ENCODE data around the gene NXN. TPM values are rescaled to one million over a fixed set of nuclear protein-coding genes. Genes with fewer than 3 reads are reported as not detected.
"Not testable (repeated sequence)": the region's sequence is repeated elsewhere in the genome, so short reads cannot be mapped to it uniquely, and the experiment has no call there.

Gene NXN
- total RNA-seq, 1 donor from 2014 or later, result 76.4 TPM

DNA sequence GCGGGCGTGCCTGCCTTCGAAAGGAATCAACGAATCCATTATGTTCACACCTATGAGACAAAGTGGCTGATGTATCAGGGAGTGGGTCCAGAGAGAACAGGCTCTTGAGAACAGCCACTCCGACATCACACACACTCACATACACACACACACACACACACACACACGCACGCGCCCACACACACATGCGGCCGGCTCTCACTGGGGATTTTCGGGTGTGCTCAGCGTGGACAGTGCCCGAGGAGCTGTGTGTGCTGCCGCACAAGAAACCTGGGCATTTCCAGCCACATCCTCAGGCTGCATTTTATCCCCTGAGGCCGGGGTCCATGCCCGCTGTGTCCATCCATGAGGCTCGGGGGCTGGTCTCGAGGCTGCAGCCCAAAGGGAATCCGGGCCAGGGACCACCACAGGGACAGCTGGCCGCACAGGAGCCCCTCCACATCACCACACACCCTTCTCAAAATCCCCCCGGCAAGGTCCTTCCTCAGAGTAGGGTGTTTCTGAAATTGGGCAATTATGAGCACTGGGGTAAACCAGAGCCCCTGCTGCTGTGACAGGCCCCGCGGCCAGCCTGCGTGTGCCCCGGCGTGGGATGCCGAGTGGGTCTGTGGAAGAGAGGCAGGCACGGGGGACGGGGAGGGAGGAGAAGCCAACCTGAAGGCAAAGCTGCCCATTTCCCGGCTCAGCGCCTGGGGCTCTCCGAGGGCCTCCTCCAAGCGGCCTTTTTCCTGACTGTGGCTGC lies 172.6 kb downstream of the NXN start:
- Mint-ChIP-seq H3K27ac (ENCODE audit: unreplicated experiment) (peak overlapping the region; percentile 78), H3K36me3 (ENCODE audit: low read depth) (peaks cover 12% of the 10 kb centered on the region), H3K4me1 (peaks cover 38% of the 10 kb centered on the region), H3K27me3 (ENCODE audit: low read depth) (no peaks in the 10 kb centered on the region), H3K9me3 (no peaks in the 10 kb centered on the region), H3K4me3 (no peak overlapping the region)
- TF ChIP-seq, protein P1, sequence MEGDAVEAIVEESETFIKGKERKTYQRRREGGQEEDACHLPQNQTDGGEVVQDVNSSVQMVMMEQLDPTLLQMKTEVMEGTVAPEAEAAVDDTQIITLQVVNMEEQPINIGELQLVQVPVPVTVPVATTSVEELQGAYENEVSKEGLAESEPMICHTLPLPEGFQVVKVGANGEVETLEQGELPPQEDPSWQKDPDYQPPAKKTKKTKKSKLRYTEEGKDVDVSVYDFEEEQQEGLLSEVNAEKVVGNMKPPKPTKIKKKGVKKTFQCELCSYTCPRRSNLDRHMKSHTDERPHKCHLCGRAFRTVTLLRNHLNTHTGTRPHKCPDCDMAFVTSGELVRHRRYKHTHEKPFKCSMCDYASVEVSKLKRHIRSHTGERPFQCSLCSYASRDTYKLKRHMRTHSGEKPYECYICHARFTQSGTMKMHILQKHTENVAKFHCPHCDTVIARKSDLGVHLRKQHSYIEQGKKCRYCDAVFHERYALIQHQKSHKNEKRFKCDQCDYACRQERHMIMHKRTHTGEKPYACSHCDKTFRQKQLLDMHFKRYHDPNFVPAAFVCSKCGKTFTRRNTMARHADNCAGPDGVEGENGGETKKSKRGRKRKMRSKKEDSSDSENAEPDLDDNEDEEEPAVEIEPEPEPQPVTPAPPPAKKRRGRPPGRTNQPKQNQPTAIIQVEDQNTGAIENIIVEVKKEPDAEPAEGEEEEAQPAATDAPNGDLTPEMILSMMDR (conservative IDR thresholded peaks at IDR 0.05), result no peak
- no peak for DNase-seq (ENCODE audit: low read depth, low spot score)

DNA sequence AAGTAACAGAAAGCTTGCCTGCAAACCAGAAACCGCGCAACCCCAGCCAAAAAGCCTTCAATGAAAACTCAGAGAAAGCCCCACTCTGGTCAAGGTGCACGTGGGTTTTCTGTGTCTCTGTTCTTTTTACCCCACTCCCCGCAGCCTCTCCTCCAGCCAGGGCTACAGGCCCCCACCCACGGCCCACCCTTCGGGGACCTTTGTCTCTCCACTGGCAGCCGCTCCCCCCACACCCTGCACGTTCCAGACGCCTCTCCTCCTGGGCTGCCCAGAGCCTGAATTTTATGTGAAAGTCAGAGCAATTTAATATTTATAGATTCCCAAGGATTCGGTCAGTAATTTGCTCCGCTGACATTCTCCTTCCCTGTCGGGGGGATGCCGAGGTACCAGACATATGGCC lies 173.2 kb downstream of the NXN start:
- Mint-ChIP-seq H3K9me3 (no peaks in the 10 kb centered on the region), H3K27ac (ENCODE audit: unreplicated experiment) (no peak overlapping the region), H3K36me3 (ENCODE audit: low read depth) (peaks cover 12% of the 10 kb centered on the region), H3K4me1 (peaks cover 38% of the 10 kb centered on the region), H3K27me3 (ENCODE audit: low read depth) (no peaks in the 10 kb centered on the region), H3K4me3 (no peak overlapping the region)
- no peak for DNase-seq (ENCODE audit: low read depth, low spot score)
- TF ChIP-seq, protein P1 (conservative IDR thresholded peaks at IDR 0.05), result no peak

DNA sequence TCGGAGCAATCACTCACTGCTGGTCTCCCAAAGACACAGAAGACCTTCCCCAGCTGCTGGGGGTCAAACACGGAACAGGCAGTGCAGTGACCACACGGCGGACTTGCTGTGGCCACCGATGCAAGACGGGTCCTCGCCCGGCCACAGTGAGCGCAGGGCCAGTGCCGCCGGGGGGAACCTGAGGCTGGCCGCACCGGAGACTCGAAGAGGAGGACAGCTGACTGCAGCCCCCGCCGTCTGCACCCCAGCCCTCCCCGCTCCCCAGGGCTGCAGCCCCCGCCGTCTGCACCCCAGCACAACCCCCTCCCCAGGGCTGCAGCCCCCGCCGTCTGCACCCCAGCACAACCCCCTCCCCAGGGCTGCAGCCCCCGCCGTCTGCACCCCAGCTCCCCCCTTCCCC lies 173.7 kb downstream of the NXN start:
- H3K4me1 Mint-ChIP-seq, result peaks cover 34% of the 10 kb centered on the region
- not testable (repeated sequence) for H3K4me3 Mint-ChIP-seq; DNase-seq (ENCODE audit: low read depth, low spot score); H3K27me3 Mint-ChIP-seq (ENCODE audit: low read depth); H3K9me3 Mint-ChIP-seq; H3K27ac Mint-ChIP-seq (ENCODE audit: unreplicated experiment)
- peaks cover 12% of the 10 kb centered on the region for H3K36me3 Mint-ChIP-seq (ENCODE audit: low read depth)

DNA sequence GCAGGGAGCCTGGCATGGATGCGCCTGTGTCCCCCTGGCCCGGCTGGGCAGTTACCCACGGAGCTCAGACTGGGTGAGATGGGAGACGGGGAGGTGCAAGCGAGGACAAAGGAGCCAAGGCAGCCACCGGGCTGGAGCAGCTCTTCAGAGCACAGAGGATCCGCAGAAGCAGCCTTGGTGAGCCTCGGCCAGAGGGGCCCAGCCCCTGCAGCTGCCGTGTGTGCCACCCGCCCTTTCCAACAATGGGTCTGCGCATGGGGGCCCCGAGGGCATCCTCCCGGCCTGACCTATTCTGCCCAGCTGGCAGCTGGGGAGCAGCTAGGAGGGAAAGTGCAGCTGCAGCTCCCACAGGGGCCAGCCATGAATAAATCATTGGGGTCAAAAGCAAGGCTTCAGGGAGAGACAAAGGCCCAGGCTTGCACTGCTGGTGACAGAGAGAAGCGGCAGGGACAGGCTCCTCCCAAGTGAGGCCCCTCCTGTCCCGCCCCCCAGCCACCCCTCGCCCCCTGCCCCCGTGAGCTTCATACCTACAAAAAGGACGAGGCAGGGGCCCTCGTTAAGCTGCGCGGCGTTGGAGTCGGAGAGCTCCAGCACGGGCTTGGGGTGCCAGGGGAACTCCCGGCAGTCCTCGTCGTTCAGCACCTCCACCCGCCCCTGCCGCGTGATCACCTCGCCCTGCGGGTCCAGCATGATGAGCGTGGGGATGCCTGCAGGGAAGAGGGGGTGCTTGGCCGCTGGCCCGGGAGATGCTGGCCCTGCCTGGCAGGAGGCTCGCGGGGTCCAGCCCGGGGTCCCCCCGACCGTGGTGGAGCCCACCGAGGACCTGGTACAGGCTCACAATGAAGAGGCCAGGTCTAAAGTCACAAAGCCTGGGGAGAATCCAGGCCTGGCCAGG lies 174.8 kb downstream of the NXN start:
- TF ChIP-seq, protein P1 (conservative IDR thresholded peaks at IDR 0.05), result no peak
- peaks cover 10% of the 10 kb centered on the region for H3K36me3 Mint-ChIP-seq (ENCODE audit: low read depth)
- peak; percentile 69 for DNase-seq (ENCODE audit: low read depth, low spot score)

DNA sequence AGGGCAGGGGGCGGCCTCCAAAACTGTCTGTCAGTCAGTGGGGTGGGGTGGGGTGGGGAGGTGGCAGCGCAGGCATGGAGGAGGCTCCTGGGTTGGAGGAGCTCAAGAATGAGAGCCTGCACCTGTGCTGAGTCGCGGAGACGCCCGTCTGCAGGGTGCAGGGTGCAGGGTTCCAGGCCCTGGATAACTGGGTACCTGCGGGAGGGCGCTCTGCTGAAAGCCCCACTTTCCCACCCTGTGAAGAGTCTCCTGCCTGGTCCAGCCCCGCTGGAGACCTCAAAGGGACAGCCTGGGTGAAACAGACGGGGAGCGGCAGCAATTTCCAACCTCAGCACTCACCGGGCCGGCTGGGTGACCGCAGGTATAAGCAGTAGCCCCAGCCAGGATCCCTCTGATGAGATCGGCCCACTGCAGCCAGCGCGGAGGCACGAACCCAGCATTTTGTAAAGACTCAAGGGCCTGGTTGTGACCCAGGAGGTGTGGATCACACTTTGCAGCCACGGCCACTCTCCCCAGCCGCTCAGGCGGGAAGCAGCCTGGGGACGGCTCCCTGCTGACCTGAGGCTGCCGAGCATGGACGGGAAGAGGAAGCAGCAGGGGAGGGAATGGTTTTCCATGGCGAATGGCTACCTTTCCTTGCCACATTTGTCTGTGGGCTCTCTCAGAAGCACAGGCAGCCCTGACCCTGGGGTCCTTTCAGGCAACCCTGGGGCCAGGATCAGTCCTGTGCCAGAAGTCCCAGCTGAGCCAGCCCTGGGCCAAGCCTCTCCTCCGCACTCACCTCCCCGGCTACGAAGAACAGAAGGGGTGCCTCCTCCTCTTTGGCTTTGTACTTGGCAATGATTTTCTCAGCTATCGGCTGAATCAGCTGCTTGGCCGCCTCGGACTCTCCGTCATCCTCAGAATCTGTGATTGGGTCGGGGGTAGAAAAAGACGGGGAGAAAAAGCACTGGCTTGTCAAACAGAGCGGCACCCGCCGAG lies 176.4 kb downstream of the NXN start:
- Mint-ChIP-seq H3K27me3 (ENCODE audit: low read depth) (no peaks in the 10 kb centered on the region), H3K27ac (ENCODE audit: unreplicated experiment) (peak overlapping the region; percentile 92), H3K4me1 (peaks cover 30% of the 10 kb centered on the region), H3K36me3 (ENCODE audit: low read depth) (peaks cover 3% of the 10 kb centered on the region), H3K9me3 (no peaks in the 10 kb centered on the region), H3K4me3 (peak overlapping the region; percentile 83)
- DNase-seq (ENCODE audit: low read depth, low spot score), result no peak
- TF ChIP-seq, protein P1 (conservative IDR thresholded peaks at IDR 0.05), result no peak

More for the DNA sequence above, 174.8 kb downstream of the NXN start:
- H3K4me1 Mint-ChIP-seq, result peaks cover 30% of the 10 kb centered on the region
- H3K27ac Mint-ChIP-seq (ENCODE audit: unreplicated experiment), result peak overlapping the region; percentile 92
- H3K4me3 Mint-ChIP-seq, result peak overlapping the region; percentile 83
- no peaks in the 10 kb centered on the region for H3K9me3 Mint-ChIP-seq
- no peaks in the 10 kb centered on the region for H3K27me3 Mint-ChIP-seq (ENCODE audit: low read depth)

All from neural crest cell (in vitro differentiated cells).